ENCODE data around the gene MAG.

DNA sequence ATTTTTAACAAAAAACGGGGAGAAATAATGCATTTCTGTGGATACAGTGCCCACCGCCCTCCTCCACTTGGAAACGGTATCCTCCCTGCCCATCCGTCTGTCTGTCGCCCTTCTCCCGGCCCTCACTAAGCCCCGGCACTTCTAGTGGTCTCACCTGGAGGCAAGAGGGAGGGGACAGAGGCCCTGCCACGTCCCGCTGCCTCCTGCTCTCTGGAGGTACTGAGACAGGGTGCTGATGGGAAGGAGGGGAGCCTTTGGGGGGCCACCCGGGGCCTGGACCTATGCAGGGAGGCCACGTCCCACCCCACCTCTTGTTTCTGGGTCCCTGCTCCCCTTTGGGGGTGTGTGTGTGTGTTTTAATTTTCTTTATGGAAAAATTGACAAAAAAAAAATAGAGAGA is 12.6 kb upstream of the MAG start:
- TF ChIP-seq, protein P1, sequence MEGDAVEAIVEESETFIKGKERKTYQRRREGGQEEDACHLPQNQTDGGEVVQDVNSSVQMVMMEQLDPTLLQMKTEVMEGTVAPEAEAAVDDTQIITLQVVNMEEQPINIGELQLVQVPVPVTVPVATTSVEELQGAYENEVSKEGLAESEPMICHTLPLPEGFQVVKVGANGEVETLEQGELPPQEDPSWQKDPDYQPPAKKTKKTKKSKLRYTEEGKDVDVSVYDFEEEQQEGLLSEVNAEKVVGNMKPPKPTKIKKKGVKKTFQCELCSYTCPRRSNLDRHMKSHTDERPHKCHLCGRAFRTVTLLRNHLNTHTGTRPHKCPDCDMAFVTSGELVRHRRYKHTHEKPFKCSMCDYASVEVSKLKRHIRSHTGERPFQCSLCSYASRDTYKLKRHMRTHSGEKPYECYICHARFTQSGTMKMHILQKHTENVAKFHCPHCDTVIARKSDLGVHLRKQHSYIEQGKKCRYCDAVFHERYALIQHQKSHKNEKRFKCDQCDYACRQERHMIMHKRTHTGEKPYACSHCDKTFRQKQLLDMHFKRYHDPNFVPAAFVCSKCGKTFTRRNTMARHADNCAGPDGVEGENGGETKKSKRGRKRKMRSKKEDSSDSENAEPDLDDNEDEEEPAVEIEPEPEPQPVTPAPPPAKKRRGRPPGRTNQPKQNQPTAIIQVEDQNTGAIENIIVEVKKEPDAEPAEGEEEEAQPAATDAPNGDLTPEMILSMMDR (IDR thresholded peaks at IDR 0.05 in 2 of 3, conservative IDR thresholded peaks at IDR 0.05 in 1 of 3; ENCODE audit: control insufficient read depth in 2 of 3, extremely low read depth in 1 of 3, insufficient read depth in 1 of 3, low read depth in 3 of 3, low read length in 3 of 3), result no peak
- TF ChIP-seq TARDBP (IDR thresholded peaks at IDR 0.05; ENCODE audit: borderline replicate concordance), result no peak
- TF ChIP-seq, protein P2, sequence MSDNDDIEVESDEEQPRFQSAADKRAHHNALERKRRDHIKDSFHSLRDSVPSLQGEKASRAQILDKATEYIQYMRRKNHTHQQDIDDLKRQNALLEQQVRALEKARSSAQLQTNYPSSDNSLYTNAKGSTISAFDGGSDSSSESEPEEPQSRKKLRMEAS (IDR thresholded peaks at IDR 0.05; ENCODE audit: low read depth, low read length), result no peak
- no peak for TF ChIP-seq CHD2 (IDR thresholded peaks at IDR 0.05; ENCODE audit: borderline replicate concordance, low read depth, low read length)
- no peak for TF ChIP-seq RFX5 (IDR thresholded peaks at IDR 0.05; ENCODE audit: low read depth, low read length)
- TF ChIP-seq JUND (IDR thresholded peaks at IDR 0.05; ENCODE audit: low read depth, low read length), result no peak
- no peak for TF ChIP-seq POLR2A (IDR thresholded peaks at IDR 0.05; ENCODE audit: low read depth, low read length)
- TF ChIP-seq EZH2 (IDR thresholded peaks at IDR 0.05; ENCODE audit: borderline replicate concordance, control insufficient read depth, low read depth, low read length), result no peak
- TF ChIP-seq JUNB (IDR thresholded peaks at IDR 0.05), result no peak
- TF ChIP-seq NFIC (IDR thresholded peaks at IDR 0.05; ENCODE audit: low read depth, low read length), result no peak
- TF ChIP-seq CBFB (IDR thresholded peaks at IDR 0.05; ENCODE audit: low read depth), result no peak
- no peak for TF ChIP-seq SP1 (IDR thresholded peaks at IDR 0.05; ENCODE audit: low read depth, low read length)
- no peak for TF ChIP-seq HCFC1 (IDR thresholded peaks at IDR 0.05; ENCODE audit: low read length)
- no peak for TF ChIP-seq CREB1 (IDR thresholded peaks at IDR 0.05; ENCODE audit: low read depth)

Data from GM12878 (cell line).